HEK293 (cell line): ENCODE results near the gene DNAL4.

Experiments
- CTCF ChIA-PET: fragments of 350-600 bp; formaldehyde crosslinking; extraction: SDS; loops from one replicate; lab custom pipeline; 2021; ENCODE audit warnings: antibody characterized with exemption; lab: Yijun Ruan, JAX
- POLR2A ChIA-PET: fragments of 300-600 bp; formaldehyde crosslinking; extraction: SDS; loops from one replicate; lab custom pipeline; 2020; ENCODE audit warnings: antibody characterized with exemption, inconsistent platforms; lab: Yijun Ruan, JAX
- H3K27ac ChIP-seq: fragments of 200-500 bp; sonication (Bioruptor generic); 2 replicates; pipeline ENCODE4 v1.5.1; 2014; ENCODE audit warnings: low read depth, low read length, control low read depth, inconsistent platforms; ENCODE audit errors: extremely low read depth
- H3K36me3 ChIP-seq, 2 experiments: fragments of 200-500 bp in 1 of 2; sonication (Bioruptor generic) in 1 of 2; 1 replicate in 1 of 2; 2 replicates in 1 of 2; pipeline ENCODE4 v1.5.1; 2014 to 2017; ENCODE audit warnings: inconsistent platforms in 2 of 2, low read length in 2 of 2; ENCODE audit not compliant: control insufficient read depth in 2 of 2, insufficient read depth in 1 of 2
- H3K4me1 ChIP-seq: fragments of 200-500 bp; sonication (Bioruptor generic); 2 replicates; pipeline ENCODE4 v1.5.1; 2014; ENCODE audit warnings: mild to moderate bottlenecking, low read length, inconsistent platforms; ENCODE audit not compliant: control insufficient read depth, insufficient read depth
- H3K4me3 ChIP-seq: 2 replicates; pipeline ENCODE4 v1.5.1; 2011; ENCODE audit warnings: low read depth, mild to moderate bottlenecking, control low read depth, low read length, moderate library complexity
- H3K9me3 ChIP-seq: fragments of 200-500 bp; sonication (Bioruptor generic); 2 replicates; pipeline ENCODE4 v1.5.1; 2014; ENCODE audit warnings: low read depth, low read length, inconsistent platforms; ENCODE audit not compliant: control insufficient read depth, insufficient read depth
- ATF2 ChIP-seq: fragments of 450-650 bp; formaldehyde crosslinking; IDR thresholded peaks from 2 replicates; pipeline ENCODE4 v1.5.1; 2016; ENCODE audit warnings: missing biosample characterization, missing genetic modification characterization, low read depth
- PRDM1 ChIP-seq: fragments of 450-650 bp; formaldehyde crosslinking; IDR thresholded peaks from 2 replicates; pipeline ENCODE4; 2016; ENCODE audit warnings: missing biosample characterization, missing genetic modification characterization
- TSHZ1 ChIP-seq: fragments of 450-650 bp; formaldehyde crosslinking; IDR thresholded peaks from 2 replicates; pipeline ENCODE4 v1.5.1; 2016; ENCODE audit warnings: missing biosample characterization, missing genetic modification characterization, borderline replicate concordance
- ZBTB11 ChIP-seq: fragments of 450-650 bp; formaldehyde crosslinking; conservative IDR thresholded peaks from 2 replicates; pipeline ENCODE4 v1.5.1; 2016; ENCODE audit warnings: low read depth, missing biosample characterization, missing genetic modification characterization
- ZNF10 ChIP-seq: fragments of 450-650 bp; formaldehyde crosslinking; IDR thresholded peaks from 2 replicates; pipeline ENCODE4 v1.5.1; 2017; ENCODE audit warnings: missing biosample characterization, missing genetic modification characterization
- ZNF114 ChIP-seq: fragments of 450-650 bp; formaldehyde crosslinking; IDR thresholded peaks from 2 replicates; pipeline ENCODE4 v1.5.0; 2017; ENCODE audit warnings: missing biosample characterization, missing genetic modification characterization
- ZNF266 ChIP-seq: fragments of 450-650 bp; formaldehyde crosslinking; IDR thresholded peaks from 2 replicates; pipeline ENCODE4 v1.5.1; 2016; ENCODE audit warnings: missing biosample characterization, missing genetic modification characterization, low read depth
- ZNF426 ChIP-seq: fragments of 450-650 bp; formaldehyde crosslinking; IDR thresholded peaks from 2 replicates; pipeline ENCODE4 v1.5.1; 2017; ENCODE audit warnings: missing biosample characterization, missing genetic modification characterization, mild to moderate bottlenecking, inconsistent platforms, moderate library complexity
- ZNF549 ChIP-seq: fragments of 450-650 bp; IDR thresholded peaks from 2 replicates; pipeline ENCODE4 v1.5.1; 2018; ENCODE audit warnings: missing biosample characterization, missing genetic modification characterization, mild to moderate bottlenecking, inconsistent platforms, moderate library complexity
- ZNF785 ChIP-seq: fragments of 450-650 bp; formaldehyde crosslinking; IDR thresholded peaks from 2 replicates; pipeline ENCODE4 v1.5.1; 2016; ENCODE audit warnings: missing biosample characterization, missing genetic modification characterization
- ZNF791 ChIP-seq: fragments of 450-650 bp; formaldehyde crosslinking; IDR thresholded peaks from 2 replicates; pipeline ENCODE4 v1.5.1; 2016; ENCODE audit warnings: missing biosample characterization, missing genetic modification characterization
- ZNF792 ChIP-seq: fragments of 450-650 bp; formaldehyde crosslinking; IDR thresholded peaks from 2 replicates; pipeline ENCODE4 v1.5.1; 2016; ENCODE audit warnings: missing biosample characterization, missing genetic modification characterization
- ZNF830 ChIP-seq: fragments of 450-650 bp; IDR thresholded peaks from 2 replicates; pipeline ENCODE4 v1.5.0; 2018; ENCODE audit warnings: missing biosample characterization, missing genetic modification characterization, low read depth, mild to moderate bottlenecking, moderate library complexity
- ZNF837 ChIP-seq: fragments of 450-650 bp; formaldehyde crosslinking; IDR thresholded peaks from 2 replicates; pipeline ENCODE4 v1.5.1; 2016; ENCODE audit warnings: missing biosample characterization, missing genetic modification characterization
- ZSCAN23 ChIP-seq: fragments of 450-650 bp; formaldehyde crosslinking; IDR thresholded peaks from 2 replicates; pipeline ENCODE4 v1.5.1; 2016; ENCODE audit warnings: missing biosample characterization, missing genetic modification characterization
- TF ChIP-seq, protein P1 (sequence below): fragments of 450-650 bp; formaldehyde crosslinking; IDR thresholded peaks from 2 replicates; pipeline ENCODE4 v1.5.1; 2016; ENCODE audit warnings: missing biosample characterization, missing genetic modification characterization
- TF ChIP-seq, protein P2 (sequence below): fragments of 450-650 bp; formaldehyde crosslinking; IDR thresholded peaks from 2 replicates; pipeline ENCODE4 v1.5.1; 2016; ENCODE audit warnings: missing biosample characterization, missing genetic modification characterization
- TF ChIP-seq, protein P3 (sequence below): fragments of 450-650 bp; IDR thresholded peaks from 2 replicates; pipeline ENCODE4 v1.5.1; 2018; ENCODE audit warnings: missing biosample characterization, missing genetic modification characterization

DNAL4 gene

DNA sequence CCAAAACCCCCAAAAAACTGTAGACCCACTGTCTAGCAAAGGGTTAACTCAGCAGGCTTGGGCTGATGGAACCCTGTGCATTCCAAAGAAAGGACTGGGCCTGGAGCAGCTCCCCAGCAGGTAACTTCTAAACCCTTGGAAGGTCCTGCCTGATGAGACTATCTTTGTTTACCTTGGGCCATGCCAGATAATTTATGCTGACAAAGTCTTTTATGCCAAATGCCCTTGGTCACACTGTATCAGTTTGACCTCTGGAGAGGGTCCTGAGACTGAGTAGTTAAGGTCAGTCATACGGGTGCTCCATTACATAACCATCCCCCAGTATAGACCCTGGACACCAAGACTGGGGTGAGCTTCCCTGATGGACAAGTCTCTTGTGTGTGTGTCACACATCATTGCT, 21.9 kb upstream of the DNAL4 start:
- Histone ChIP-seq H3K4me3 (no peak overlapping the region), H3K9me3 (no peaks in the 10 kb centered on the region), H3K36me3 (no peaks in the 10 kb centered on the region; a peak in 1 of 3 replicates), H3K4me1 (no peaks in the 10 kb centered on the region), H3K27ac (no peak overlapping the region)
- TF ChIP-seq, protein P1, sequence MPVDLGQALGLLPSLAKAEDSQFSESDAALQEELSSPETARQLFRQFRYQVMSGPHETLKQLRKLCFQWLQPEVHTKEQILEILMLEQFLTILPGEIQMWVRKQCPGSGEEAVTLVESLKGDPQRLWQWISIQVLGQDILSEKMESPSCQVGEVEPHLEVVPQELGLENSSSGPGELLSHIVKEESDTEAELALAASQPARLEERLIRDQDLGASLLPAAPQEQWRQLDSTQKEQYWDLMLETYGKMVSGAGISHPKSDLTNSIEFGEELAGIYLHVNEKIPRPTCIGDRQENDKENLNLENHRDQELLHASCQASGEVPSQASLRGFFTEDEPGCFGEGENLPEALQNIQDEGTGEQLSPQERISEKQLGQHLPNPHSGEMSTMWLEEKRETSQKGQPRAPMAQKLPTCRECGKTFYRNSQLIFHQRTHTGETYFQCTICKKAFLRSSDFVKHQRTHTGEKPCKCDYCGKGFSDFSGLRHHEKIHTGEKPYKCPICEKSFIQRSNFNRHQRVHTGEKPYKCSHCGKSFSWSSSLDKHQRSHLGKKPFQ (tag by site-specific recombination) = no peak
- no peak for TF ChIP-seq ZNF785 (tag by site-specific recombination)
- TF ChIP-seq ZNF10 (tag by site-specific recombination) = no peak
- no peak for TF ChIP-seq ZNF549
- no peak for TF ChIP-seq ZNF837
- no peak for TF ChIP-seq ZNF830 (tag by site-specific recombination)
- TF ChIP-seq ZNF266 (tag by site-specific recombination) = no peak
- TF ChIP-seq ZBTB11 = no peak
- TF ChIP-seq ZNF426 (tag by site-specific recombination) = no peak
- no peak for TF ChIP-seq ZNF792 (tag by site-specific recombination)
- no peak for TF ChIP-seq ATF2 (tag by site-specific recombination)
- TF ChIP-seq, protein P2, sequence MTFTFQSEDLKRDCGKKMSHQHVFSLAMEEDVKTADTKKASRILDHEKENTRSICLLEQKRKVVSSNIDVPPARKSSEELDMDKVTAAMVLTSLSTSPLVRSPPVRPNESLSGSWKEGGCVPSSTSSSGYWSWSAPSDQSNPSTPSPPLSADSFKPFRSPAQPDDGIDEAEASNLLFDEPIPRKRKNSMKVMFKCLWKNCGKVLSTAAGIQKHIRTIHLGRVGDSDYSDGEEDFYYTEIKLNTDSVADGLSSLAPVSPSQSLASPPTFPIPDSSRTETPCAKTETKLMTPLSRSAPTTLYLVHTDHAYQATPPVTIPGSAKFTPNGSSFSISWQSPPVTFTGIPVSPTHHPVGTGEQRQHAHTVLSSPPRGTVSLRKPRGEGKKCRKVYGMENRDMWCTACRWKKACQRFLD = no peak
- no peak for TF ChIP-seq ZNF114 (tag by site-specific recombination)
- no peak for TF ChIP-seq ZNF791 (tag by site-specific recombination)
- no peak for TF ChIP-seq ZSCAN23
- TF ChIP-seq, protein P3, sequence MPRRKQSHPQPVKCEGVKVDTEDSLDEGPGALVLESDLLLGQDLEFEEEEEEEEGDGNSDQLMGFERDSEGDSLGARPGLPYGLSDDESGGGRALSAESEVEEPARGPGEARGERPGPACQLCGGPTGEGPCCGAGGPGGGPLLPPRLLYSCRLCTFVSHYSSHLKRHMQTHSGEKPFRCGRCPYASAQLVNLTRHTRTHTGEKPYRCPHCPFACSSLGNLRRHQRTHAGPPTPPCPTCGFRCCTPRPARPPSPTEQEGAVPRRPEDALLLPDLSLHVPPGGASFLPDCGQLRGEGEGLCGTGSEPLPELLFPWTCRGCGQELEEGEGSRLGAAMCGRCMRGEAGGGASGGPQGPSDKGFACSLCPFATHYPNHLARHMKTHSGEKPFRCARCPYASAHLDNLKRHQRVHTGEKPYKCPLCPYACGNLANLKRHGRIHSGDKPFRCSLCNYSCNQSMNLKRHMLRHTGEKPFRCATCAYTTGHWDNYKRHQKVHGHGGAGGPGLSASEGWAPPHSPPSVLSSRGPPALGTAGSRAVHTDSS (tag by site-specific recombination) = no peak
- TF ChIP-seq TSHZ1 (tag by site-specific recombination) = no peak
- no peak for TF ChIP-seq PRDM1 (tag by site-specific recombination)
- POLR2A ChIA-PET = no interaction called here
- CTCF ChIA-PET = interaction anchor here (0.7 to 1.0 kb wide), 4 partner anchors 14 to 54 kb away, joined by 3 to 4 read pairs (median 4); no protein-coding TSS in a partner anchor
